HepG2 (cell line): Measurements from ENCODE around the gene CHST3. TPM values are rescaled to one million over a fixed set of nuclear protein-coding genes. Genes with fewer than 3 reads are reported as not detected.

Experiments used
- ARNT ChIP-seq: fragments of 450-650 bp; IDR thresholded peaks from 2 replicates; pipeline ENCODE4 v1.6.1; 2017
- BHLHE40 ChIP-seq: IDR thresholded peaks from 2 replicates; pipeline ENCODE4 v1.6.1; 2011; ENCODE audit warnings: low read length, improper control_type of control experiment
- CCAR2 ChIP-seq: fragments of 200-400 bp; formaldehyde crosslinking; optimal IDR thresholded peaks from 2 replicates; pipeline ENCODE3; 2018; ENCODE audit warnings: low read depth, mild to moderate bottlenecking, low read length, moderate library complexity
- FOXP4 ChIP-seq: sonication (generic); formaldehyde crosslinking; IDR thresholded peaks from 2 replicates; pipeline ENCODE4 v1.4.0; 2020; ENCODE audit warnings: missing genetic modification reagents
- HES4 ChIP-seq: sonication (generic); formaldehyde crosslinking; IDR thresholded peaks from 2 replicates; pipeline ENCODE4 v1.9.0; 2021; ENCODE audit warnings: mild to moderate bottlenecking, missing genetic modification reagents, borderline replicate concordance
- HIVEP1 ChIP-seq: sonication (generic); formaldehyde crosslinking; IDR thresholded peaks from 2 replicates; pipeline ENCODE4 v1.4.0; 2020; ENCODE audit warnings: mild to moderate bottlenecking, missing genetic modification reagents
- HOXA5 ChIP-seq: sonication (generic); formaldehyde crosslinking; IDR thresholded peaks from 2 replicates; pipeline ENCODE4 v1.4.0; 2020; ENCODE audit warnings: missing genetic modification reagents
- KMT2B ChIP-seq: IDR thresholded peaks from 2 replicates; pipeline ENCODE4 v1.6.1; 2016; ENCODE audit warnings: missing genetic modification reagents, missing compliant biosample characterization
- NONO ChIP-seq, 2 experiments: fragments of 450-650 bp in 1 of 2; sonication (generic) in 1 of 2; formaldehyde crosslinking in 1 of 2; IDR thresholded peaks in 1 of 2; conservative IDR thresholded peaks in 1 of 2; 2 replicates each; pipeline versions ENCODE4 v1.6.1 to v1.8.0; 2017 to 2022; ENCODE audit warnings: mild to moderate bottlenecking in 1 of 2, missing genetic modification reagents in 1 of 2, moderate library complexity in 1 of 2
- POGZ ChIP-seq: sonication (generic); formaldehyde crosslinking; IDR thresholded peaks from 2 replicates; pipeline ENCODE4 v1.4.0; 2020; ENCODE audit warnings: mild to moderate bottlenecking, missing genetic modification reagents
- SMYD3 ChIP-seq: sonication (generic); formaldehyde crosslinking; IDR thresholded peaks from 2 replicates; pipeline ENCODE4 v1.8.1; 2023; ENCODE audit warnings: mild to moderate bottlenecking, missing genetic modification reagents
- SRSF1 ChIP-seq: fragments of 200-400 bp; formaldehyde crosslinking; optimal IDR thresholded peaks from 2 replicates; pipeline ENCODE3; 2017; ENCODE audit warnings: mild to moderate bottlenecking, low read depth, low read length, moderate library complexity
- SUZ12 ChIP-seq: fragments of 150-350 bp; IDR thresholded peaks from 2 replicates; pipeline ENCODE4 v1.6.1; 2014; ENCODE audit warnings: low read depth, low read length
- TGIF2 ChIP-seq: IDR thresholded peaks from 2 replicates; pipeline ENCODE4 v1.6.1; 2016; ENCODE audit warnings: control low read depth, missing compliant biosample characterization
- TOPORS ChIP-seq: sonication (generic); formaldehyde crosslinking; IDR thresholded peaks from 2 replicates; pipeline ENCODE4 v1.8.0; 2023; ENCODE audit warnings: mild to moderate bottlenecking, missing genetic modification reagents
- ZFP82 ChIP-seq: sonication (generic); formaldehyde crosslinking; IDR thresholded peaks from 2 replicates; pipeline ENCODE4 v1.5.1; 2020; ENCODE audit warnings: mild to moderate bottlenecking, missing genetic modification reagents, borderline replicate concordance
- ZFX ChIP-seq: sonication (generic); formaldehyde crosslinking; IDR thresholded peaks from 2 replicates; pipeline ENCODE4 v1.4.0; 2020; ENCODE audit warnings: mild to moderate bottlenecking, low read depth, missing genetic modification reagents, moderate library complexity
- ZNF142 ChIP-seq: sonication (generic); formaldehyde crosslinking; IDR thresholded peaks from 2 replicates; pipeline ENCODE4 v1.4.0; 2020; ENCODE audit warnings: missing genetic modification reagents
- ZNF547 ChIP-seq: sonication (generic); formaldehyde crosslinking; IDR thresholded peaks from 2 replicates; pipeline ENCODE4 v1.5.1; 2020; ENCODE audit warnings: mild to moderate bottlenecking, missing genetic modification reagents
- ZNF619 ChIP-seq: sonication (generic); formaldehyde crosslinking; IDR thresholded peaks from 2 replicates; pipeline ENCODE4 v1.4.0; 2020; ENCODE audit warnings: mild to moderate bottlenecking, missing genetic modification reagents
- polyA plus RNA-seq, 8 experiments: library from polyadenylated mRNA; depleted of rRNA in 3 of 8; stranded (reverse) in 7 of 8; unstranded in 1 of 8; fragments of >200 nt; fragmentation: Illumina TruSeq in 4 of 8; extraction: Trizol in 4 of 8; gene quantifications; 2 replicates each; pipeline versions ENCODE4 v1.2.1 to v1.2.3, GENCODE V29; 2011 to 2016; ENCODE audit warnings: low read depth in 4 of 8, missing spikeins in 1 of 8, mixed read lengths in 1 of 8; ENCODE audit not compliant: insufficient read depth in 1 of 8
- total RNA-seq, 5 experiments: library from RNA; depleted of rRNA; stranded (reverse); fragments of >200 nt; fragmentation: Illumina TruSeq; extraction: Trizol; gene quantifications; 2 replicates each; pipeline ENCODE4 v1.2.3, GENCODE V29; 2016; ENCODE audit warnings: low read depth in 1 of 5
- TF ChIP-seq, protein P1 (sequence below): sonication (generic); formaldehyde crosslinking; conservative IDR thresholded peaks from 2 replicates; pipeline ENCODE4 v1.4.0; 2020; ENCODE audit warnings: mild to moderate bottlenecking, missing genetic modification reagents, moderate library complexity

The CHST3 gene
- total and polyA plus RNA-seq, 2 of the 13 experiments (the other 11 are each of a cell fraction or from before 2014, with no cell fraction given): 7.2 to 18.7 TPM

- TF ChIP-seq FOXP4 (peak; percentile 24; the same call in 1 of the 2 replicates), BHLHE40 (no peak), ZFX (peak; percentile 34; the same call in 1 of the 2 replicates), NONO (IDR thresholded peaks at IDR 0.05) (no peak), NONO (CRISPR knock-in tag; conservative IDR thresholded peaks at IDR 0.05) (no peak), SRSF1 (no peak), ZNF547 (CRISPR knock-in tag) (0 out of 2 replicates have a peak, but pooled peaks have one; percentile 47), ZFP82 (no peak), ZNF619 (no peak), ZNF142 (no peak), SMYD3 (CRISPR knock-in tag) (no peak), HOXA5 (CRISPR knock-in tag) (no peak), HIVEP1 (CRISPR knock-in tag) (no peak), TGIF2 (CRISPR knock-in tag) (no peak), TOPORS (CRISPR knock-in tag) (no peak), ARNT (no peak), CCAR2 (no peak), SUZ12 (no peak), POGZ (peak; percentile 38; the same call in 1 of the 2 replicates), HES4 (no peak), KMT2B (CRISPR knock-in tag) (no peak)
- TF ChIP-seq, protein P1, sequence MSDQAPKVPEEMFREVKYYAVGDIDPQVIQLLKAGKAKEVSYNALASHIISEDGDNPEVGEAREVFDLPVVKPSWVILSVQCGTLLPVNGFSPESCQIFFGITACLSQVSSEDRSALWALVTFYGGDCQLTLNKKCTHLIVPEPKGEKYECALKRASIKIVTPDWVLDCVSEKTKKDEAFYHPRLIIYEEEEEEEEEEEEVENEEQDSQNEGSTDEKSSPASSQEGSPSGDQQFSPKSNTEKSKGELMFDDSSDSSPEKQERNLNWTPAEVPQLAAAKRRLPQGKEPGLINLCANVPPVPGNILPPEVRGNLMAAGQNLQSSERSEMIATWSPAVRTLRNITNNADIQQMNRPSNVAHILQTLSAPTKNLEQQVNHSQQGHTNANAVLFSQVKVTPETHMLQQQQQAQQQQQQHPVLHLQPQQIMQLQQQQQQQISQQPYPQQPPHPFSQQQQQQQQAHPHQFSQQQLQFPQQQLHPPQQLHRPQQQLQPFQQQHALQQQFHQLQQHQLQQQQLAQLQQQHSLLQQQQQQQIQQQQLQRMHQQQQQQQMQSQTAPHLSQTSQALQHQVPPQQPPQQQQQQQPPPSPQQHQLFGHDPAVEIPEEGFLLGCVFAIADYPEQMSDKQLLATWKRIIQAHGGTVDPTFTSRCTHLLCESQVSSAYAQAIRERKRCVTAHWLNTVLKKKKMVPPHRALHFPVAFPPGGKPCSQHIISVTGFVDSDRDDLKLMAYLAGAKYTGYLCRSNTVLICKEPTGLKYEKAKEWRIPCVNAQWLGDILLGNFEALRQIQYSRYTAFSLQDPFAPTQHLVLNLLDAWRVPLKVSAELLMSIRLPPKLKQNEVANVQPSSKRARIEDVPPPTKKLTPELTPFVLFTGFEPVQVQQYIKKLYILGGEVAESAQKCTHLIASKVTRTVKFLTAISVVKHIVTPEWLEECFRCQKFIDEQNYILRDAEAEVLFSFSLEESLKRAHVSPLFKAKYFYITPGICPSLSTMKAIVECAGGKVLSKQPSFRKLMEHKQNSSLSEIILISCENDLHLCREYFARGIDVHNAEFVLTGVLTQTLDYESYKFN (CRISPR knock-in tag): no peak
Measured at GRCh38 chr10:72034040-72034499, 69.9 kb downstream of the CHST3 start (continued).
